ENCODE measurements around the gene MEA1. TPM values are rescaled to one million over a fixed set of nuclear protein-coding genes. Genes with fewer than 3 reads are reported as not detected.
A peak's percentile ranks its signal among the peaks of the same experiment; 100 is the strongest.

MEA1 gene
- total RNA-seq, 3 donors from 2014 or later, result 65.0 to 78.0 (median 76.3) TPM

GRCh38 chr6:42987533-42988451 lies 26.0 kb downstream of the MEA1 start:
- no peaks in the 10 kb centered on the region for H3K9me3 ChIP-seq
- H3K4me1 ChIP-seq, result peaks cover 0 to 7% of the 10 kb centered on the region in 2 donors
- TF ChIP-seq CTCF (IDR thresholded peaks at IDR 0.05), result no peak
- no peak for TF ChIP-seq POLR2A (IDR thresholded peaks at IDR 0.05)
- TF ChIP-seq POLR2AphosphoS5 (IDR thresholded peaks at IDR 0.05), result no peak
- intact Hi-C loops (cut with DNase I; ENCODE audit: low total_unique reads), result loop anchor here (10.0 kb wide), 1 partner anchor 1053 kb away; no protein-coding TSS in a partner anchor
- no peaks in the 10 kb centered on the region for H3K27me3 ChIP-seq
- H3K27ac ChIP-seq, result peak overlapping the region in 1 of 2 donors; percentile 75
- no peak for DNase-seq (ENCODE audit: low spot score in 2 of 2)
- H3K4me3 ChIP-seq, result peak overlapping the region in 1 of 3 donors; percentile 15
- no peaks in the 10 kb centered on the region for H3K36me3 ChIP-seq

GRCh38 chr6:42984924-42985475 lies 28.7 kb downstream of the MEA1 start:
- TF ChIP-seq CTCF (IDR thresholded peaks at IDR 0.05) (no peak), POLR2AphosphoS5 (IDR thresholded peaks at IDR 0.05) (no peak), POLR2A (IDR thresholded peaks at IDR 0.05) (no peak)
- intact Hi-C loops (cut with DNase I; ENCODE audit: low total_unique reads), result loop anchor here (10.0 kb wide), 1 partner anchor 1050 kb away; no protein-coding TSS in a partner anchor
- Histone ChIP-seq H3K27me3 (no peaks in the 10 kb centered on the region), H3K9me3 (no peaks in the 10 kb centered on the region), H3K27ac (peak overlapping the region; percentile 85 to 92), H3K36me3 (no peaks in the 10 kb centered on the region), H3K4me3 (peak overlapping the region; percentile 88 to 92 (median 90)), H3K4me1 (peaks cover under 1 to 7% of the 10 kb centered on the region in 2 donors)
- no peak for DNase-seq (ENCODE audit: low spot score in 2 of 2)

GRCh38 chr6:42984001-42984923 lies 29.5 kb downstream of the MEA1 start, which contains the start of gene PPP2R5D:
TSS of gene PPP2R5D (plus strand) at chr6:42984570. CDS start at chr6:42984678, 108 bp downstream.
- Histone ChIP-seq H3K27ac (peak within 1 kb of the TSS; percentile 85 to 92), H3K4me3 (peak within 1 kb of the TSS; percentile 88 to 92 (median 90)), H3K9me3 (no peaks in the 10 kb centered on the region), H3K36me3 (no peaks in the 10 kb centered on the region), H3K27me3 (no peaks in the 10 kb centered on the region), H3K4me1 (peaks cover 7% of the 10 kb centered on the region in 2 donors)
- peak in 2 of 3 donors; percentile 26 to 32 for TF ChIP-seq CTCF (IDR thresholded peaks at IDR 0.05)
- TF ChIP-seq POLR2A (IDR thresholded peaks at IDR 0.05), result peak; percentile 55
- peak; percentile 39 to 55 (median 49) for TF ChIP-seq POLR2AphosphoS5 (IDR thresholded peaks at IDR 0.05)
- intact Hi-C loops (cut with DNase I; ENCODE audit: low total_unique reads), result loop anchor here (10.0 kb wide), 1 partner anchor 1049 kb away; no protein-coding TSS in a partner anchor
- peak; percentile 98 for DNase-seq (ENCODE audit: low spot score in 2 of 2)

GRCh38 chr6:42981836-42982235 lies 31.9 kb downstream of the MEA1 start:
- no peak overlapping the region for H3K27ac ChIP-seq
- H3K4me3 ChIP-seq, result no peak overlapping the region
- no peaks in the 10 kb centered on the region for H3K36me3 ChIP-seq
- no peak for DNase-seq (ENCODE audit: low spot score in 2 of 2)
- H3K27me3 ChIP-seq, result no peaks in the 10 kb centered on the region
- no peak for TF ChIP-seq POLR2A (IDR thresholded peaks at IDR 0.05)
- no peak for TF ChIP-seq POLR2AphosphoS5 (IDR thresholded peaks at IDR 0.05)
- no peak for TF ChIP-seq CTCF (IDR thresholded peaks at IDR 0.05)
- H3K9me3 ChIP-seq, result no peaks in the 10 kb centered on the region
- intact Hi-C loops (cut with DNase I; ENCODE audit: low total_unique reads), result loop anchor here (10.0 kb wide), 1 partner anchor 1047 kb away; no protein-coding TSS in a partner anchor
- peaks cover 7 to 16% of the 10 kb centered on the region in 2 donors for H3K4me1 ChIP-seq

Data from breast epithelium (tissue), 4 donors.